Testis (tissue), 3 donors: ENCODE results near the gene FSTL4. TPM values are rescaled to one million over a fixed set of nuclear protein-coding genes. Genes with fewer than 3 reads are reported as not detected.

Experiments
- DNase-seq: peaks from one replicate; pipeline ENCODE4 v3.0.0-alpha.2; 2019
- H3K27ac ChIP-seq, 2 donors: fragments of 200-600 bp; sonication (generic); one replicate each; pipeline ENCODE4 v1.5.1; 2019
- H3K27me3 ChIP-seq: fragments of 200-600 bp; sonication (generic); one replicate; pipeline ENCODE4 v1.5.1; 2019
- H3K36me3 ChIP-seq: fragments of 200-600 bp; sonication (generic); one replicate; pipeline ENCODE4 v1.5.1; 2017; ENCODE audit warnings: low read depth; ENCODE audit errors: missing control alignments
- H3K4me1 ChIP-seq: fragments of 200-600 bp; sonication (generic); one replicate; pipeline ENCODE4 v1.5.1; 2019
- H3K4me3 ChIP-seq, 2 donors: fragments of 200-600 bp; sonication (generic); one replicate each; pipeline ENCODE4 v1.5.1; 2017 to 2019
- H3K9me3 ChIP-seq: fragments of 200-600 bp; sonication (generic); one replicate; pipeline ENCODE4 v1.5.1; 2017
- CTCF ChIP-seq, 3 experiments: fragments of 450-650 bp in 2 of 3; fragments of 200-600 bp in 1 of 3; sonication (generic) in 1 of 3; IDR thresholded peaks; one replicate each; pipeline ENCODE4 v1.5.1; 2016 to 2019; ENCODE audit warnings: antibody characterized with exemption in 3 of 3, mild to moderate bottlenecking in 2 of 3, moderate library complexity in 1 of 3
- POLR2A ChIP-seq: fragments of 450-650 bp; IDR thresholded peaks from one replicate; pipeline ENCODE4 v1.6.1; 2017; ENCODE audit warnings: antibody characterized with exemption, mild to moderate bottlenecking, moderate library complexity
- whole genome bisulfite sequencing, 2 donors: methylation state at CpG; one replicate each; pipeline ENCODE4 v1.1.5; 2018; 5-methylcytosine and 5-hydroxymethylcytosine counted together
- intact Hi-C: fragments of 100-400 bp; cut with DNase I; formaldehyde crosslinking; loops from one replicate; pipeline ENCODE4 v1.15.1; 2023; ENCODE audit warnings: low total_unique reads
- polyA plus RNA-seq: library from polyadenylated mRNA; stranded (reverse); fragments of 350-450 nt; fragmentation: Illumina TruSeq; extraction: RNeasy Lipid Tissue Mini Kit (QIAGEN cat#74804); gene quantifications from one replicate; pipeline ENCODE4 v1.2.3, GENCODE V29; 2014; ENCODE audit warnings: low read depth, low replicate concordance; ENCODE audit not compliant: insufficient read depth
- total RNA-seq, 2 donors: library from RNA; depleted of rRNA; stranded (reverse); fragments of >200 nt; gene quantifications; one replicate each; pipeline ENCODE4 v1.2.3, GENCODE V29; 2016

FSTL4 gene
- total and polyA plus RNA-seq, 3 donors from 2014 or later: 7.1 to 8.6 (median 7.4) TPM

- Histone ChIP-seq H3K9me3 (no peaks in the 10 kb centered on the region), H3K4me3 (no peak overlapping the region), H3K27me3 (no peaks in the 10 kb centered on the region), H3K27ac (no peak overlapping the region), H3K36me3 (no peaks in the 10 kb centered on the region), H3K4me1 (no peaks in the 10 kb centered on the region)
- 92 to 93% methylated on average over 4 of the region's 4 CpGs for WGBS, 2 donors
- no peak for DNase-seq
- TF ChIP-seq POLR2A (no peak), CTCF (IDR thresholded peaks at IDR 0.05) (no peak)
- intact Hi-C loops: no loop called here
Observed at GRCh38 chr5:133531178-133531577, 81.2 kb downstream of the FSTL4 start.

- Histone ChIP-seq H3K4me3 (no peak overlapping the region), H3K27ac (no peak overlapping the region), H3K27me3 (no peaks in the 10 kb centered on the region), H3K36me3 (no peaks in the 10 kb centered on the region), H3K4me1 (no peaks in the 10 kb centered on the region), H3K9me3 (no peaks in the 10 kb centered on the region)
- TF ChIP-seq POLR2A (no peak), CTCF (IDR thresholded peaks at IDR 0.05) (no peak)
- DNase-seq: no peak
- intact Hi-C loops: no loop called here
- WGBS, 2 donors: 76 to 77% methylated on average over 6 of the region's 6 CpGs
Observed at GRCh38 chr5:133530270-133530669, 82.1 kb downstream of the FSTL4 start.

- Histone ChIP-seq H3K27me3 (no peaks in the 10 kb centered on the region), H3K9me3 (no peaks in the 10 kb centered on the region), H3K4me1 (no peaks in the 10 kb centered on the region), H3K36me3 (no peaks in the 10 kb centered on the region), H3K27ac (no peak overlapping the region), H3K4me3 (no peak overlapping the region)
- no peak for DNase-seq
- 80% methylated on average over 4 of the region's 4 CpGs for WGBS, 2 donors
- TF ChIP-seq POLR2A (no peak), CTCF (IDR thresholded peaks at IDR 0.05) (no peak)
- intact Hi-C loops: no loop called here
Observed at GRCh38 chr5:133528841-133529240, 83.5 kb downstream of the FSTL4 start.

GRCh38 chr5:133527311-133527710 is 85.0 kb downstream of the FSTL4 start:
- WGBS, 2 donors: 69 to 73% methylated on average over 2 of the region's 2 CpGs
- intact Hi-C loops: no loop called here
- no peaks in the 10 kb centered on the region for H3K9me3 ChIP-seq

More at GRCh38 chr5:133527311-133527710, 85.0 kb downstream of the FSTL4 start:
- no peak overlapping the region for H3K4me3 ChIP-seq
- H3K27me3 ChIP-seq: no peaks in the 10 kb centered on the region
- TF ChIP-seq POLR2A (no peak), CTCF (IDR thresholded peaks at IDR 0.05) (no peak)
- H3K27ac ChIP-seq: no peak overlapping the region
- no peaks in the 10 kb centered on the region for H3K4me1 ChIP-seq
- DNase-seq: no peak
- H3K36me3 ChIP-seq: no peaks in the 10 kb centered on the region
